ENCODE results near the gene GMFB. TPM values are rescaled to one million over a fixed set of nuclear protein-coding genes. Genes with fewer than 3 reads are reported as not detected.
"Not testable (repeated sequence)": the region's sequence is repeated elsewhere in the genome, so short reads cannot be mapped to it uniquely, and the experiment has no call there.

The GMFB gene
- total RNA-seq, 1 donor from 2014 or later: 24.9 TPM

- peak; percentile 79 for ATAC-seq
- no peak for DNase-seq (ENCODE audit: missing footprints)
- intact Hi-C loops (cut with DNase I): no loop called here
Observed at GRCh38 chr14:54471641-54472040, 17.1 kb downstream of the GMFB start.

- ATAC-seq (no peak), DNase-seq (ENCODE audit: missing footprints) (no peak)
- intact Hi-C loops (cut with DNase I): no loop called here
Observed at GRCh38 chr14:54470701-54471100, 18.1 kb downstream of the GMFB start.

GRCh38 chr14:54467280-54467679, 21.5 kb downstream of the GMFB start:
- intact Hi-C loops (cut with DNase I): no loop called here
- no peak for DNase-seq (ENCODE audit: missing footprints)
- no peak for ATAC-seq

- no peak for ATAC-seq
- intact Hi-C loops (cut with DNase I): no loop called here
- DNase-seq (ENCODE audit: missing footprints): no peak
Observed at GRCh38 chr14:54465654-54466053, 23.1 kb downstream of the GMFB start.

GRCh38 chr14:54462048-54462447, 26.7 kb downstream of the GMFB start:
- DNase-seq (ENCODE audit: missing footprints) (no peak), ATAC-seq (no peak)

GRCh38 chr14:54459106-54459505, 29.7 kb downstream of the GMFB start:
- no peak for ATAC-seq
- intact Hi-C loops (cut with DNase I): no loop called here
- DNase-seq (ENCODE audit: missing footprints): no peak

More at GRCh38 chr14:54462048-54462447, 26.7 kb downstream of the GMFB start:
- intact Hi-C loops (cut with DNase I): no loop called here

- intact Hi-C loops (cut with DNase I); ATAC-seq; DNase-seq (ENCODE audit: missing footprints): not testable (repeated sequence)
Observed at GRCh38 chr14:54458536-54458935, 30.2 kb downstream of the GMFB start.

GRCh38 chr14:54457609-54457996, 31.2 kb downstream of the GMFB start:
- DNase-seq (ENCODE audit: missing footprints): no peak
- ATAC-seq: no peak
- intact Hi-C loops (cut with DNase I): no loop called here

- ATAC-seq; intact Hi-C loops (cut with DNase I); DNase-seq (ENCODE audit: missing footprints): not testable (repeated sequence)
Observed at GRCh38 chr14:54456820-54457608, 31.8 kb downstream of the GMFB start.

- ATAC-seq: no peak
- intact Hi-C loops (cut with DNase I): no loop called here
- no peak for DNase-seq (ENCODE audit: missing footprints)
Observed at GRCh38 chr14:54455363-54455762, 33.4 kb downstream of the GMFB start.

- ATAC-seq; intact Hi-C loops (cut with DNase I); DNase-seq (ENCODE audit: missing footprints): not testable (repeated sequence)
Observed at GRCh38 chr14:54453990-54454389, 34.8 kb downstream of the GMFB start.

- no peak for ATAC-seq
- intact Hi-C loops (cut with DNase I): no loop called here
- DNase-seq (ENCODE audit: missing footprints): no peak
Observed at GRCh38 chr14:54453252-54453651, 35.5 kb downstream of the GMFB start.

- no peak for ATAC-seq
- intact Hi-C loops (cut with DNase I): no loop called here
- no peak for DNase-seq (ENCODE audit: missing footprints)
Observed at GRCh38 chr14:54451961-54452360, 36.8 kb downstream of the GMFB start.

- intact Hi-C loops (cut with DNase I): no loop called here
- DNase-seq (ENCODE audit: missing footprints) (no peak), ATAC-seq (no peak)
Observed at GRCh38 chr14:54451121-54451601, 37.6 kb downstream of the GMFB start.

GRCh38 chr14:54450535-54450934, 38.2 kb downstream of the GMFB start:
- DNase-seq (ENCODE audit: missing footprints) (no peak), ATAC-seq (no peak)
- intact Hi-C loops (cut with DNase I): no loop called here

GRCh38 chr14:54447231-54447692, 41.5 kb downstream of the GMFB start:
- intact Hi-C loops (cut with DNase I): no loop called here
- ATAC-seq (no peak), DNase-seq (ENCODE audit: missing footprints) (no peak)

- ATAC-seq (no peak), DNase-seq (ENCODE audit: missing footprints) (no peak)
- intact Hi-C loops (cut with DNase I): no loop called here
Observed at GRCh38 chr14:54446161-54446693, 42.6 kb downstream of the GMFB start.

- intact Hi-C loops (cut with DNase I): no loop called here
- DNase-seq (ENCODE audit: missing footprints) (no peak), ATAC-seq (no peak)
Observed at GRCh38 chr14:54444681-54445080, 44.1 kb downstream of the GMFB start.

GRCh38 chr14:54443981-54444380, 44.8 kb downstream of the GMFB start:
- DNase-seq (ENCODE audit: missing footprints) (no peak), ATAC-seq (no peak)
- intact Hi-C loops (cut with DNase I): no loop called here

GRCh38 chr14:54442961-54443360, 45.8 kb downstream of the GMFB start:
- intact Hi-C loops (cut with DNase I); DNase-seq (ENCODE audit: missing footprints); ATAC-seq: not testable (repeated sequence)
